Naive thymus-derived CD4-positive, alpha-beta T cell (primary cell): ENCODE data around the gene DENND1B. TPM values are rescaled to one million over a fixed set of nuclear protein-coding genes. Genes with fewer than 3 reads are reported as not detected.

Experiments
- ATAC-seq: fragments of 150-1000 bp; cut with Tn5 transposase; 2 replicates; pipeline ENCODE4 v1.10.0; 2021; ENCODE audit warnings: mild to moderate bottlenecking, moderate library complexity
- CTCF ChIA-PET: fragments of 350-600 bp; sonication (Branson Sonifier 250); formaldehyde crosslinking; loops from one replicate; lab custom pipeline; 2021; ENCODE audit warnings: antibody characterized with exemption; lab: Charles Lee
- POLR2A ChIA-PET: fragments of 350-600 bp; sonication (Branson Sonifier 250); formaldehyde crosslinking; loops from one replicate; lab custom pipeline; 2021; ENCODE audit warnings: antibody characterized with exemption, inconsistent platforms; lab: Charles Lee
- DNase-seq, 9 donors: peaks; one replicate each; pipeline versions ENCODE4 v3.0.0 to v3.0.0-alpha.2; 2020 to 2022; ENCODE audit warnings: mixed read lengths in 1 of 9
- H3K27ac ChIP-seq: one replicate; pipeline ENCODE4 v1.7.0; 2013; ENCODE audit warnings: mild to moderate bottlenecking, low read depth, low read length, moderate library complexity
- H3K27me3 ChIP-seq, 2 donors: one replicate each; pipeline ENCODE4 v1.7.0; 2013; ENCODE audit warnings: low read length in 2 of 2, mild to moderate bottlenecking in 2 of 2, moderate library complexity in 2 of 2; ENCODE audit not compliant: control insufficient read depth in 2 of 2, insufficient read depth in 2 of 2
- H3K36me3 ChIP-seq, 3 experiments: 1 replicate in 2 of 3; 2 replicates in 1 of 3; pipeline ENCODE4 v1.7.0; 2013; ENCODE audit warnings: low read length in 3 of 3, mild to moderate bottlenecking in 3 of 3, moderate library complexity in 1 of 3; ENCODE audit not compliant: insufficient read depth in 3 of 3, control insufficient read depth in 2 of 3
- H3K4me1 ChIP-seq, 2 donors: one replicate each; pipeline ENCODE4 v1.7.0; 2013; ENCODE audit warnings: low read length in 2 of 2, mild to moderate bottlenecking in 2 of 2, moderate library complexity in 1 of 2; ENCODE audit not compliant: control insufficient read depth in 2 of 2, insufficient read depth in 2 of 2
- H3K4me3 ChIP-seq: 2 replicates; pipeline ENCODE4 v1.7.0; 2013; ENCODE audit warnings: mild to moderate bottlenecking, low read length
- H3K9me3 ChIP-seq, 3 experiments: 1 replicate in 2 of 3; 2 replicates in 1 of 3; pipeline ENCODE4 v1.7.0; 2013; ENCODE audit warnings: low read length in 3 of 3; ENCODE audit not compliant: control insufficient read depth in 2 of 3
- H3K27ac Mint-ChIP-seq, 9 donors: one replicate each; pipeline ENCODE4 v1.8.0; 2020 to 2022; ENCODE audit warnings: mixed read lengths in 9 of 9, mild to moderate bottlenecking in 8 of 9, moderate library complexity in 5 of 9, inconsistent platforms in 2 of 9
- H3K27me3 Mint-ChIP-seq, 5 donors: one replicate each; pipeline ENCODE4 v1.8.0; 2021 to 2022; ENCODE audit warnings: mixed read lengths in 5 of 5, mild to moderate bottlenecking in 1 of 5
- H3K36me3 Mint-ChIP-seq, 5 donors: one replicate each; pipeline ENCODE4 v1.8.0; 2020 to 2022; ENCODE audit warnings: mixed read lengths in 5 of 5, mild to moderate bottlenecking in 3 of 5, inconsistent platforms in 1 of 5
- H3K4me1 Mint-ChIP-seq, 7 donors: one replicate each; pipeline ENCODE4 v1.8.0; 2020 to 2022; ENCODE audit warnings: mixed read lengths in 7 of 7, mild to moderate bottlenecking in 3 of 7, inconsistent platforms in 1 of 7
- H3K4me3 Mint-ChIP-seq, 10 donors: one replicate each; pipeline ENCODE4 v1.8.0; 2020 to 2022; ENCODE audit warnings: mild to moderate bottlenecking in 10 of 10, mixed read lengths in 10 of 10, moderate library complexity in 6 of 10, inconsistent platforms in 2 of 10
- H3K9me3 Mint-ChIP-seq, 11 donors: one replicate each; pipeline ENCODE4 v1.8.0; 2020 to 2022; ENCODE audit warnings: mixed read lengths in 11 of 11, mild to moderate bottlenecking in 4 of 11, inconsistent platforms in 1 of 11, moderate library complexity in 1 of 11
- intact Hi-C, 2 donors: fragments of 100-400 bp; cut with micrococcal nuclease; formaldehyde crosslinking; loops; one replicate each; pipeline ENCODE4 v1.15.1; 2023
- polyA plus RNA-seq, 2 donors: library from polyadenylated mRNA; unstranded; fragments of 300-500 nt; fragmentation: Illumina TruSeq; gene quantifications; one replicate each; pipeline ENCODE4 v1.2.3, GENCODE V29; 2021
- total RNA-seq, 6 experiments: library from RNA in 5 of 6; stranded (reverse) in 5 of 6; gene quantifications; 1 replicate in 5 of 6; 2 replicates in 1 of 6; pipeline ENCODE4 v1.2.3 and lab custom pipeline; 2021 to 2026

The DENND1B gene, protein sequence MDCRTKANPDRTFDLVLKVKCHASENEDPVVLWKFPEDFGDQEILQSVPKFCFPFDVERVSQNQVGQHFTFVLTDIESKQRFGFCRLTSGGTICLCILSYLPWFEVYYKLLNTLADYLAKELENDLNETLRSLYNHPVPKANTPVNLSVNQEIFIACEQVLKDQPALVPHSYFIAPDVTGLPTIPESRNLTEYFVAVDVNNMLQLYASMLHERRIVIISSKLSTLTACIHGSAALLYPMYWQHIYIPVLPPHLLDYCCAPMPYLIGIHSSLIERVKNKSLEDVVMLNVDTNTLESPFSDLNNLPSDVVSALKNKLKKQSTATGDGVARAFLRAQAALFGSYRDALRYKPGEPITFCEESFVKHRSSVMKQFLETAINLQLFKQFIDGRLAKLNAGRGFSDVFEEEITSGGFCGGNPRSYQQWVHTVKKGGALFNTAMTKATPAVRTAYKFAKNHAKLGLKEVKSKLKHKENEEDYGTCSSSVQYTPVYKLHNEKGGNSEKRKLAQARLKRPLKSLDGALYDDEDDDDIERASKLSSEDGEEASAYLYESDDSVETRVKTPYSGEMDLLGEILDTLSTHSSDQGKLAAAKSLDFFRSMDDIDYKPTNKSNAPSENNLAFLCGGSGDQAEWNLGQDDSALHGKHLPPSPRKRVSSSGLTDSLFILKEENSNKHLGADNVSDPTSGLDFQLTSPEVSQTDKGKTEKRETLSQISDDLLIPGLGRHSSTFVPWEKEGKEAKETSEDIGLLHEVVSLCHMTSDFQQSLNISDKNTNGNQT
- total RNA-seq: 10 to 100 TPM; 14.2 to 28.7 (median 23.2) TPM
- 1 to 10 TPM; 7.3 to 8.7 TPM for polyA plus RNA-seq
- total RNA-seq (lab: John Stamatoyannopoulos, UW): 28.7 reads per million, percentile 59 among the genes with 10 or more reads in this experiment

DNA sequence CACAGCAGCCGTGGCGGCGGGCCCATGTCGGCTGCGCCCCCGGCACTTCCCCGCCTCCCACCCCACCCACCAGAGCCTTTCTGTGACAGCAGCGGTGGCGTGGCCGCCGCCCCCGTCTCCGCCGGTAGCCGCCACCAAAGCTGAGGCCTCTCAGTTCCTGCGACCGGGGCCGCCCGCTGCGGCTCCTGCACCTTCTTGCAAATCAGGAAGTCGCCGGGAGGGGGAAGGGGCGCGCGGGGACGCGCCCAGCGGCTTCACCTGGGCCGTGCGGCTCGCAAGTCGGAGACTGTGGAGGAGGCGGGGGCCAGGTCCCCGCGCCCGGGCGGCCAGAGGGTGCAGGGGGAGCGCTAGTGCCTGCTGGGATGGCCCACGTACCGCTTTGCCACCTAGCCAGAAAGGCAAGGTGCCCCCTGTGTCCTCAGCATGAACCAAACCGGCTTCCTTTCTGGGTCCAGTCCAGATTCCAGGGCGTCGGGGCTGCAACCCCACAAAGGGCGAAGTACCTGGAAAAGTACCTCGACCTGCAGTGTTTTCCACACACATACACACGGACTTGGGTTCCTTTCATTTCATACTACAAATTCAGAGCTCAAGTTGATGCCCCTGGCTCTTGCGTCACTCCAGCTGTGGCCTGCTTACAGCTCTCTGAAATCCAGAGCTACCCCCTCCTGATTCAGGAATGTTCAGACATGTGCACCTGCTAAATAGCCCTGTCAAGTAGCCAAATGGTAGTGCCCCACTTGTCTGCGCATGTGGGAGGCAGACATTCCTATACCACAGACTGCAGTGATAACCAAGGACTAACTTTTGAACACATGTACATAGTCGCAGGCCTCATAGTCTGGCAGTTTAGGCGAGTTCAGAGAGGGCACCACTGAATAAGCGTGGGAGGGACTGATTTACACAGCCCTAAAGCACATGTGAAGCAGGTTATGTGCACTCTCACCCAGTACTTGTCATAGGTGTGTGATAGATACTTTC, at the start of gene DENND1B:
TSS of gene DENND1B (minus strand) at position 199 of the 981 bp plus-strand sequence. CDS start 325 bp downstream, outside the sequence.
- ATAC-seq (peak; percentile 80), DNase-seq (peak; percentile 64 to 83 (median 81))
- H3K27me3 Mint-ChIP-seq: no peaks in the 10 kb centered on the region
- peaks cover 32 to 72% (median 62%) of the 10 kb centered on the region in 7 donors for H3K4me1 Mint-ChIP-seq
- H3K4me3 ChIP-seq: peak within 1 kb of the TSS; percentile 68
- POLR2A ChIA-PET: interaction anchor here (0.5 to 1.4 kb wide), 6 partner anchors 9 to 906 kb away, joined by 3 read pairs; no protein-coding TSS in a partner anchor
- H3K36me3 Mint-ChIP-seq: peaks cover 0 to 18% (median 0%) of the 10 kb centered on the region in 5 donors
- no peaks in the 10 kb centered on the region for H3K27me3 ChIP-seq
- peak within 1 kb of the TSS; percentile 90 to 98 (median 97) for H3K27ac Mint-ChIP-seq
- H3K4me3 Mint-ChIP-seq: peak within 1 kb of the TSS; percentile 87 to 98 (median 92)
- peak within 1 kb of the TSS; percentile 74 for H3K27ac ChIP-seq
- no peaks in the 10 kb centered on the region for H3K9me3 ChIP-seq
- intact Hi-C loops: loop anchor here (1.0 to 10.0 kb wide), 15 partner anchors 52 to 1159 kb away; partner anchors contain the start of genes ASPM (in 2 of the 2), C1orf53 (in 2 of the 2) and NEK7 (in 2 of the 2)
- peaks cover 19 to 34% of the 10 kb centered on the region in 2 donors for H3K4me1 ChIP-seq
- no peaks in the 10 kb centered on the region for H3K36me3 ChIP-seq
- CTCF ChIA-PET: interaction anchor here (0.6 kb wide), 1 partner anchor 14 kb away, joined by 6 read pairs; no protein-coding TSS in a partner anchor
- H3K9me3 Mint-ChIP-seq: peaks cover 0 to 1% (median 0%) of the 10 kb centered on the region in 11 donors

DNA sequence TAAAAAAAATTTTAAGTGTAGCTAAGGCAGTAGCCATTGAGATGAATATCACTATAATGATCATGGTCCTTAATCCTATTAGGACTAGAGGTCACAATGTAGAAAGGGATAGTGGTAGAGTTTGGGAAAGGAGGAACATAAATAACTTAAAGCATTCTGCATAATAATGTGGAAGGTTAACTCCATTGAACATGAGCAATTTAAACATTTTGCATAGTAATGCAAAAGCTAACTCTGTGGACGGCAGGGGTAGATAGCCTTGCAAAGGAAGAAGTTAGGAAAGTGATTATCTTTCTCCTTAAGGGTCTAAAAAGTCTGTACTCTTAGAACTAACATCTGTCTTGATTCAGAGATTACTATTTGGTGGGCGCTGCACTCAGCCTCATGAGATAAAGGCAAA, 39.0 kb upstream of the DENND1B start:
- H3K27me3 Mint-ChIP-seq: no peaks in the 10 kb centered on the region
- CTCF ChIA-PET: no interaction called here
- H3K27ac Mint-ChIP-seq: no peak overlapping the region

DNA sequence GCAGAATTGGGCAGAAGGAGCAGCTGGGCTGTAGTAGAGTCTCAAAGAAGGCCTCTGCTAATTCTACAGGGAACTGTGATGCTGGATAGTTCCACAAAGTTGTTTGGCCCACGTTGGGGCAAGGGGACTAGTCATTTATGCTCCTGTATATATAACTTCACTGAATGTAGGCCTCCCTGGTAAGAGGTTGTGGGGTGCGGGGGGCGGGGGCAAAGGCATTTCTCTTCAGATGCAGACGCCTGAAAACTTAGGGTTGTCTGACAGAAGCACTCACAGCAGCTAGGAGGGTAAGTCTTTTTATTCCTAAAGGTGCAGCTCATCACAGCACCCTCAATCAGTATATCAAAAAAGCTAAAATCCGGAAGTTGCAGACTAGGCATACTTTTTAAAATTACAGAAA, 38.5 kb upstream of the DENND1B start:
- intact Hi-C loops: no loop called here
- H3K9me3 ChIP-seq: no peaks in the 10 kb centered on the region
- no peak overlapping the region for H3K27ac Mint-ChIP-seq
- peaks cover 0 to 5% (median 1%) of the 10 kb centered on the region in 11 donors for H3K9me3 Mint-ChIP-seq
- no peak overlapping the region for H3K27ac ChIP-seq
- ChIA-PET CTCF (no interaction called here), POLR2A (no interaction called here)
- H3K36me3 Mint-ChIP-seq: no peaks in the 10 kb centered on the region
- H3K27me3 Mint-ChIP-seq: no peaks in the 10 kb centered on the region
- DNase-seq (no peak), ATAC-seq (no peak)
- no peak overlapping the region for H3K4me3 Mint-ChIP-seq
- no peaks in the 10 kb centered on the region for H3K27me3 ChIP-seq
- no peaks in the 10 kb centered on the region for H3K36me3 ChIP-seq
- H3K4me1 ChIP-seq: peaks cover 0 to 3% of the 10 kb centered on the region in 2 donors
- H3K4me1 Mint-ChIP-seq: peaks cover 0 to 2% (median 0%) of the 10 kb centered on the region in 7 donors
- no peak overlapping the region for H3K4me3 ChIP-seq

More for the DNA sequence above, 39.0 kb upstream of the DENND1B start:
- Mint-ChIP-seq H3K36me3 (no peaks in the 10 kb centered on the region), H3K9me3 (peaks cover 0 to 5% (median 1%) of the 10 kb centered on the region in 11 donors), H3K4me3 (no peak overlapping the region), H3K4me1 (peaks cover 0 to 2% (median 0%) of the 10 kb centered on the region in 7 donors)
- no peaks in the 10 kb centered on the region for H3K9me3 ChIP-seq
- H3K27me3 ChIP-seq: no peaks in the 10 kb centered on the region
- intact Hi-C loops: no loop called here
- POLR2A ChIA-PET: no interaction called here
- H3K4me1 ChIP-seq: no peaks in the 10 kb centered on the region
- DNase-seq: no peak
- no peaks in the 10 kb centered on the region for H3K36me3 ChIP-seq
- H3K27ac ChIP-seq: no peak overlapping the region
- no peak for ATAC-seq
- H3K4me3 ChIP-seq: no peak overlapping the region

DNA sequence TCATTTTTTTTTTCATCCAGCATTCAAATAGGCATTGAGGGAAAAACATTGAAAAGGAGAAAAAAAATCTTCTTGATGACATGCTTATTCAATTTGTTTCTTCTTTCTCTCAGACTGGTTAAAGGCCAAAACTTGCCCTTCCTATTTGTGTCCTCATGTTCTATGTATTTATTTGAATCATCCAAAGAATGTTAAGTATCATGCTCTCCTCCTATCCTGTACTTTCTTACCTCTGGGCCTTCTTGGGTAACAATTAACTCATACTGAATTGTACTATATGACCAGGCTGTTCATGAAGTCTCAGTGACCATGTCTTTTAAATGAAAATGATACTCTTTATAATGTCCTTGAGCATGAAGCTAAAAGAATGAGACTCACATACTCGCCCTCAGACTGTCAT, 36.5 kb upstream of the DENND1B start:
- peaks cover 0 to 5% (median 1%) of the 10 kb centered on the region in 11 donors for H3K9me3 Mint-ChIP-seq
- H3K4me1 ChIP-seq: peaks cover 0 to 4% of the 10 kb centered on the region in 2 donors
- no peaks in the 10 kb centered on the region for H3K9me3 ChIP-seq
- CTCF ChIA-PET: no interaction called here
- H3K4me3 Mint-ChIP-seq: no peak overlapping the region
- H3K27ac Mint-ChIP-seq: no peak overlapping the region
- H3K4me1 Mint-ChIP-seq: peaks cover 0 to 5% (median 0%) of the 10 kb centered on the region in 7 donors
- H3K27me3 ChIP-seq: no peaks in the 10 kb centered on the region
- POLR2A ChIA-PET: no interaction called here
- no peaks in the 10 kb centered on the region for H3K36me3 Mint-ChIP-seq
- H3K27me3 Mint-ChIP-seq: no peaks in the 10 kb centered on the region
- ATAC-seq (no peak), DNase-seq (no peak)
- H3K4me3 ChIP-seq: no peak overlapping the region
- intact Hi-C loops: no loop called here
- no peak overlapping the region for H3K27ac ChIP-seq
- no peaks in the 10 kb centered on the region for H3K36me3 ChIP-seq

DNA sequence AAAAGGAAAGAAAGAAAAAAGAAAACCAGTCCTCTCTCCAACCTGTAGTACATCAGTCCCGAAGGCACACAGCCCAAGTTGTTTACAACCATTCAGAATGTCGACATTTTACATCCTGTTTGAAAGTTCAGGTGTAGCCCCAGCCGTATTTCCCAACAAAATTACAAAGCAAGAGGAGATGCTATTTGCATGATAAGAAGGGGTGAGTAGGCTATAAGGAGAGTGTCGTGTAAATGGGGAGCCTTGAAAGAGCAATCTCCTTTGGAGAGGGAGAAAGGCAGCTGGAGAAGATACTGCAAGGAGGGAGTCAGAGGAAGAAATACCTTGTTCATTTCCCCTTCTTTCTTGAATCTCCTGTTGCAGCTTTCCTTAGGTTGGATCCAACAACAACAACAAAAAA, 35.5 kb upstream of the DENND1B start:
- Mint-ChIP-seq H3K4me3 (no peak overlapping the region), H3K4me1 (peaks cover 0 to 5% (median 0%) of the 10 kb centered on the region in 7 donors), H3K27ac (no peak overlapping the region), H3K27me3 (no peaks in the 10 kb centered on the region), H3K9me3 (peaks cover 0 to 5% (median 1%) of the 10 kb centered on the region in 11 donors), H3K36me3 (no peaks in the 10 kb centered on the region)
- DNase-seq (no peak), ATAC-seq (no peak)
- ChIA-PET POLR2A (no interaction called here), CTCF (no interaction called here)
- H3K4me3 ChIP-seq: no peak overlapping the region
- H3K36me3 ChIP-seq: no peaks in the 10 kb centered on the region
- H3K27ac ChIP-seq: no peak overlapping the region
- intact Hi-C loops: no loop called here
- H3K27me3 ChIP-seq: no peaks in the 10 kb centered on the region
- H3K4me1 ChIP-seq: peaks cover 0 to 4% of the 10 kb centered on the region in 2 donors
- H3K9me3 ChIP-seq: no peaks in the 10 kb centered on the region
